ENCODE results near the gene HNF1A.

HNF1A gene

DNA sequence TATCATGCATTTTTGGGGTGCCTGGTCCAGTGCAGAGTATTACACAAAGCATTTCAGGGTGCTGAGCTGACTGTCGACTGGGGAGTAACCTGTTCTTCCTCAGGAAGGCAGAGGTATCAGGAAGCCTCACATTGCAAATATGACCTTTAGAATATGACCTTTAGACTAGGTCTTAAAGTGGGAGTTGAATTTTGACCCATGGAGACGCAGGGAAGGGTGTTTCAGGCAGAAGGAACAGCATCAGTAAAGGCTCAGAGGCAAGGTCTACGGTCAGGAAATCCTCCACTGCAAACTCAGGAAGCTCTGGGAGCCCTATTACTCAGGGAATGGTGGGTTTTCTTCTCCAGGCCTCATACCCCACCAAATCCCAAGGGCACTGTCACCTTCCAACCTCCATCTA, 11.3 kb downstream of the HNF1A start:
- no peak for DNase-seq

DNA sequence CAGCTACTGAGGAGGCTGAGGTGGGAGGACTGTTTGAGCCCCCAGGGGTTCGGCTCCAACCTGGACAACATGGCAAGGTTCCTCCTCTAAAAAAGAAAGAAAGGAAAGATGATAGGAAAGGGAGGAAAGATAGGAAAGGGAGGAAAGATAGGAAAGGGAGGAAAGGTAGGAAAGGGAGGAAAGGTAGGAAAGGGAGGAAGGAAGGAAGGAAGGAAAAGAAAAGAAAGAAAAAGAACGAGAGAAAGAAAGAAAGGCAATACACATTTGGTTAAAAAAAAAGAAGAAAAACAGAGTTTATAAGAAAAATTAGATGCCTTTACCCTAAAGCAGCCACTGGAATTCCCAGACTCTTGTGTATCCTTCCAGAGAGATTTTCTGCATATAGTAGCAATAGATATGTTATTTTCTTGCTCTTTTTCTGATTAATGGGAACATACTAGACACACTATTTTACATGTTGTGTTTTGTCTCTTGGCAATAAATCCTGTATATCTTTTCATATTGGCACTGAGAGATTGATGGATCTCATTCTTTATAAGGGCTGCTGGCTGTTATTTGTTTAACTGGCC, 12.2 kb downstream of the HNF1A start:
- DNase-seq: no peak

DNA sequence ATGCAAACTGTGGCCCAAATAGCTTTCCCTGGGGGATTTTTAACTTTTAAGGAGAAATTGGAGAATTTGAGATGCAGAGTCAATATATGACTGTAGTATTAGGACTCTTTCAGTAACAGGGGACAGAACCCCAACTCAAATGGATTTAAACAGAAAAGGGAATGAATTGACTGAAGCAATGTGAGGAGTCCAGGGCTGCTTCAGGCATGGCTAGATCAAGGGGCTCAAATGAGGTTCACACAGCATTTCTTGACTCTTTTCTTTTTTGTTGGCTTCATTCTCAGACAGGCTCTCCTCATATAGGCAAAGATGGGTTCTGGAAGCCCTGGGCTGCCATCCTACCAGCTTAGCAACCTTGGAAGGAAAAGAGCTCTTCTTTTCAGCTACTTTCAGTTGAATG, 13.6 kb downstream of the HNF1A start:
- DNase-seq: no peak

DNA sequence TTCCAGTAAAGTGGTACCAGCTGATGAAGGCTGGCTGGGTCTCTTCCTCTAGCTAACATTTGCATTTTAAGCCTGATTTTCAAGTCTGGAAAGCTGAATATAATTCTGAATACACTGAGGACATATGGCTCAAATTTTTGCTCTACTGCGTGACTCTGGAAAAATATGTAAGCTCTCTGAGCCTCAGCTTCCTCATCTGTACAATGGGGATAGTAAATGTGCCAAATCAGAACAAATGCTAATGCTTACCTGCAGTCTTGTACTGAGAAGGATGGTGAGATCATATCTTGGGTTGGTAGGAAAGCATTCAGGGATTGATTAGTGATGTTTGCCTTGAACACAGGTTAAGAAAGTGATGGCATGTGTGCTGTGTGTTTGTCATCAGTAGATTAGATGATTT, 14.6 kb downstream of the HNF1A start:
- no peak for DNase-seq

DNA sequence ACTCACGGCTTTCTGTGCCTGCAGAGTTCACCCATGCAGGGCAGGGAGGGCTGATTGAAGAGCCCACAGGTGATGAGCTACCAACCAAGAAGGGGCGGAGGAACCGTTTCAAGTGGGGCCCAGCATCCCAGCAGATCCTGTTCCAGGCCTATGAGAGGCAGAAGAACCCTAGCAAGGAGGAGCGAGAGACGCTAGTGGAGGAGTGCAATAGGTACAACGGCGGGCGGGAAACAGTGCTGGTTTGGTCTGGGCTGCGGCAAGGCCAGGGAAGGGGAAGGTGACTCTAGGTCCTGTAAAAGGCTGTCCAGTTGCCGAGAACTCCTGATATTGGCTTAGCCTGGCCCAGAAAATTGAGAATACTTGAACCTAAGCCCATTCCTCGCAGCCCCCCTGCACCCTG, 15.2 kb downstream of the HNF1A start:
- DNase-seq: no peak

DNA sequence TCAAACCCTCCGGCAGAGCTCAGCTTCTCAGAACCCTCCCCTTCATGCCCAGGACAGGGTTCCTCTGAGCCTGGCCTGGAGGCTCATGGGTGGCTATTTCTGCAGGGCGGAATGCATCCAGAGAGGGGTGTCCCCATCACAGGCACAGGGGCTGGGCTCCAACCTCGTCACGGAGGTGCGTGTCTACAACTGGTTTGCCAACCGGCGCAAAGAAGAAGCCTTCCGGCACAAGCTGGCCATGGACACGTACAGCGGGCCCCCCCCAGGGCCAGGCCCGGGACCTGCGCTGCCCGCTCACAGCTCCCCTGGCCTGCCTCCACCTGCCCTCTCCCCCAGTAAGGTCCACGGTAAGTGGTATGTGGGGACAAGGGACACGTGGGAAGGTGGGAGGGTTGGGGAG, 15.7 kb downstream of the HNF1A start:
- no peak for DNase-seq

DNA sequence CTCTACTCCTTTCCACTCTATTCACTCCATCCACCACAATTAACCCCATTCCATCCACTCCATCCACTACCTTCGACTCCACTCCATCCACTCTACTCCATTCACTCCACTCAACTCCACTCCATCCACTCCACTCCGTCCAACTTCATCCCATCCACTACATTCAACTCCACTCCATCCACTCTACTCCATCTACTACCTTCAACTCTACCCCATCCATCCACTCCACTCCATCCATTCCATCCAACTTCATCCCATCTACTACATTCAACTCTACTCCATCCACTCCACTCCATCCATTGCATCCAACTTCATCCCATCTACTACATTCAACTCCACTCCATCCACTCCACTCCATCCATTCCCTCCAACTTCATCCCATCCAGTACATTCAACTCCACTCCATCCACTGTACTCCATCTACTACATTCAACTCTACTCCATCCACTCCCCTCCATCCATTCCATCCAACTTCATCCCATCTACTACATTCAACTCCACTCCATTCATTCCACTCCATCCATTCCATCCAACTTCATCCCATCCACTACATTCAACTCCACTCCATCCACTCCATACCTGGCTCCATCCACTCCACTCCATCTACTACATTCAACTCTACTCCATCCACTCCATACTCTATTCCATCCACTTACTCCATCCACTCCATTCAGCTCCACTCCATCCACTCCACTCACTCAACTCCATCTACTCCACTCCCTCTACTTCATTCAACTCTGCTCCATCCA, 16.4 kb downstream of the HNF1A start:
- no peak for DNase-seq

DNA sequence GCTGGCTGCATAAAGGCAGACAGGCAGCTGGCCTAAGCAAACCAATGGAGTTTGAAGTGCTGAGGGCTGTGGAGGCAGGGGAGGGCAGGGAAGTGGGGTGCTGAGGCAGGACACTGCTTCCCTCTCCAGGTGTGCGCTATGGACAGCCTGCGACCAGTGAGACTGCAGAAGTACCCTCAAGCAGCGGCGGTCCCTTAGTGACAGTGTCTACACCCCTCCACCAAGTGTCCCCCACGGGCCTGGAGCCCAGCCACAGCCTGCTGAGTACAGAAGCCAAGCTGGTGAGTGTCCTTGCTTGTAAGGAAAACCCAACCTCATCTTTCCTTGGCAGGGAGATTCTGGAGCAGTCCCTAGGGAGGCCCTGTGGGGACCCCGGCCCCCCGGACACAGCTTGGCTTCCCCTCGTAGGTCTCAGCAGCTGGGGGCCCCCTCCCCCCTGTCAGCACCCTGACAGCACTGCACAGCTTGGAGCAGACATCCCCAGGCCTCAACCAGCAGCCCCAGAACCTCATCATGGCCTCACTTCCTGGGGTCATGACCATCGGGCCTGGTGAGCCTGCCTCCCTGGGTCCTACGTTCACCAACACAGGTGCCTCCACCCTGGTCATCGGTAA, 17.9 kb downstream of the HNF1A start:
- no peak for DNase-seq

DNA sequence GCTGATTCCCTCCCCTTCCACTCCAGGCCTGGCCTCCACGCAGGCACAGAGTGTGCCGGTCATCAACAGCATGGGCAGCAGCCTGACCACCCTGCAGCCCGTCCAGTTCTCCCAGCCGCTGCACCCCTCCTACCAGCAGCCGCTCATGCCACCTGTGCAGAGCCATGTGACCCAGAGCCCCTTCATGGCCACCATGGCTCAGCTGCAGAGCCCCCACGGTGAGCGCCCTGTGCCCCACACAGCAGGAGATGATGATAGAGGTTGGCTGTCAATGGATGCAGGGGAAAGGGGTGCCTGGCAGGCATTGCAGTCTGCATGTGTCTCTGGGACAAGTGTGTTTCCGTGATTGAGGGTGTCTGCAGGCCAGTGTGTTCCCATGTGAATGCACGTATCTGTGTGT, 19.1 kb downstream of the HNF1A start:
- DNase-seq: no peak

DNA sequence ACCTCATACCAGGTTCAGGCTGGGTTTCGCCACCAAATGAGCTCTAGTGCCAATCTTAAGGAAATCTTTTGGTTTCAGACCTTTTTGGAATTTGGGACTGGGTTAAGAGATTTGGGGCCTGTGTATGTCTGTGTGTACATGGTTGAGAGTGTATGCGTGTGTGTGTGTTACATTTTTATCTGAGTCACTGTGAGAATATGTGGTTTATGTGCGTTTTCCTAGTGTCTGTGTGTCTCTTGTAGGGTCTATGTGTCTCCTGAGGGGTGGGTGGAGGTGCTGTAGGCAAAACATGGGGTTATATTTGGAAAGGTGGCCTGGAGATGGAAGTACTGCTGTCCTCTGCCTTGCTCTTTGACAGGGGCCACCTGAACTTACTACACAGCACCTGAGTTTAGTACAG, 20.1 kb downstream of the HNF1A start:
- no peak for DNase-seq

DNA sequence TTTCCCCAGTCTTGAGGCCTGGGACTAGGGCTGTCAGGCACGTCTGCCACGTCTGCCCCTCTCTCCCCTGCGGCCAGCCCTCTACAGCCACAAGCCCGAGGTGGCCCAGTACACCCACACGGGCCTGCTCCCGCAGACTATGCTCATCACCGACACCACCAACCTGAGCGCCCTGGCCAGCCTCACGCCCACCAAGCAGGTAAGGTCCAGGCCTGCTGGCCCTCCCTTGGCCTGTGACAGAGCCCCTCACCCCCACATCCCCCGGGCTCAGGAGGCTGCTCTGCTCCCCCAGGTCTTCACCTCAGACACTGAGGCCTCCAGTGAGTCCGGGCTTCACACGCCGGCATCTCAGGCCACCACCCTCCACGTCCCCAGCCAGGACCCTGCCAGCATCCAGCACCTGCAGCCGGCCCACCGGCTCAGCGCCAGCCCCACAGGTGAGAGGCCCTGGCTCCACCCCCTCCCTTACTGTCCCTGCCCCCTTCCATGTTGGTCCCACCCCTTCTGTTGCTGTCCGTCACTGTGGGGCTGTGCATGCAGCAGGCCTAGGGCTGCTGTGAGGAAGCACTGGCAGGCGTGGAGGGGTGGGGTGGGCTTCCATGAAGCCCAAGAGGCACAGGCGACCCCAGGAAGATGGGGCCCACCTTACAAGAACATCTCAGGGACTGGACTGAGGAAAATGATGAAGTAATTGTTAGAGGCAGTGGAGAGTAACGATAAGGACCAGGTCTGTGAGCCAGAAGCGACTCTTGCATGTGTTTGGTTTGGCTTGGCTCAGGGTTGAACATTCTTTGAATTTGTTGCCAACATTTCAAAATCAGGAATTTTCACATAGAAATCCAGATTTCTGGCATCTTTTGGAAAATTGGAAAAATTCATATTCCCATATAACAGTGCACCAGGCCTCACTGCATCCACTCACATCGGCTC, 21.1 kb downstream of the HNF1A start:
- DNase-seq: no peak

DNA sequence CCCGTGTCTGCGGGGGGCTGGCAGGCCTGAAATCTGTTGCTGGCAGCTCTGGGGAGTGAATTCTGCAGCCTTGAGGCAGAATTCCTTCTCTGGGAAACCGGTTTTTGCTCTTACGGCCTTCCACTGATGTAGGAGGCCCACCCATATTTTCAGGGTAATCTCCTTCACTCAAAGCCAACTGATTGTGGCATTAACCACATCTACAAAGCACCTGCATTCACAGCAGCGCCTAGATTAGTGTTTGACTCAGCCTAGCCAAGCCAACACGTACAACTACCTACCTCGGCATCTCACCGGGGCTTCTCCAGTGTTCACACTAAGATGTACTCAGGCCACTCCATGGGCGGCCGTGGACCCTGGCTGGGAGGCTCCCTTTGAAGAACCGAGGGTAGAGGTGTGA, 22.2 kb downstream of the HNF1A start:
- no peak for DNase-seq

DNA sequence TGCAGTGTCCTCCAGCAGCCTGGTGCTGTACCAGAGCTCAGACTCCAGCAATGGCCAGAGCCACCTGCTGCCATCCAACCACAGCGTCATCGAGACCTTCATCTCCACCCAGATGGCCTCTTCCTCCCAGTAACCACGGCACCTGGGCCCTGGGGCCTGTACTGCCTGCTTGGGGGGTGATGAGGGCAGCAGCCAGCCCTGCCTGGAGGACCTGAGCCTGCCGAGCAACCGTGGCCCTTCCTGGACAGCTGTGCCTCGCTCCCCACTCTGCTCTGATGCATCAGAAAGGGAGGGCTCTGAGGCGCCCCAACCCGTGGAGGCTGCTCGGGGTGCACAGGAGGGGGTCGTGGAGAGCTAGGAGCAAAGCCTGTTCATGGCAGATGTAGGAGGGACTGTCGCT, 22.7 kb downstream of the HNF1A start:
- DNase-seq: no peak

DNA sequence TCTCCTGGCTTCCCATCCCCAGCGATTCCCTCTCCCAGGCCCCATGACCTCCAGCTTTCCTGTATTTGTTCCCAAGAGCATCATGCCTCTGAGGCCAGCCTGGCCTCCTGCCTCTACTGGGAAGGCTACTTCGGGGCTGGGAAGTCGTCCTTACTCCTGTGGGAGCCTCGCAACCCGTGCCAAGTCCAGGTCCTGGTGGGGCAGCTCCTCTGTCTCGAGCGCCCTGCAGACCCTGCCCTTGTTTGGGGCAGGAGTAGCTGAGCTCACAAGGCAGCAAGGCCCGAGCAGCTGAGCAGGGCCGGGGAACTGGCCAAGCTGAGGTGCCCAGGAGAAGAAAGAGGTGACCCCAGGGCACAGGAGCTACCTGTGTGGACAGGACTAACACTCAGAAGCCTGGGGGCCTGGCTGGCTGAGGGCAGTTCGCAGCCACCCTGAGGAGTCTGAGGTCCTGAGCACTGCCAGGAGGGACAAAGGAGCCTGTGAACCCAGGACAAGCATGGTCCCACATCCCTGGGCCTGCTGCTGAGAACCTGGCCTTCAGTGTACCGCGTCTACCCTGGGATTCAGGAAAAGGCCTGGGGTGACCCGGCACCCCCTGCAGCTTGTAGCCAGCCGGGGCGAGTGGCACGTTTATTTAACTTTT, 23.6 kb downstream of the HNF1A start:
- no peak for DNase-seq

DNA sequence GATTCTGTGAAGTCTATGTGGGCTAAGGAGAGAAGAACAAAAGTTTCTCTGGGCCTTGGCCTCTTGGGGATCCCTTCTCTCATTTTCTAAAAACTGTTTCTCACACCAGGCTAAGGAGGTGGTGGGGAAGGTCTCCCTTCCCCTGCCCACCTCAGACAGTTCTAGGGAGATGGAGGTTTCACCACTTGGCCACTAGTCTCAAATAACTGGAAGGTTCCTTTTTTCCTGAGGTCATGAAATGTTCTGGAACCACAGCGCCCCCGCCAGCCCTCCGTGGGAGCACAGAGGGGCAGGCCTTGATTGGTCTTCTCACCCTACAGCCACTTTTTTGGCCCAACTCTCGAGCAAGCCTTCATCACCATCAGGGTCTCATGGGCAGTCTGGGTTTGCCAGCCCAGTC, 25.3 kb downstream of the HNF1A start:
- no peak for DNase-seq

DNA sequence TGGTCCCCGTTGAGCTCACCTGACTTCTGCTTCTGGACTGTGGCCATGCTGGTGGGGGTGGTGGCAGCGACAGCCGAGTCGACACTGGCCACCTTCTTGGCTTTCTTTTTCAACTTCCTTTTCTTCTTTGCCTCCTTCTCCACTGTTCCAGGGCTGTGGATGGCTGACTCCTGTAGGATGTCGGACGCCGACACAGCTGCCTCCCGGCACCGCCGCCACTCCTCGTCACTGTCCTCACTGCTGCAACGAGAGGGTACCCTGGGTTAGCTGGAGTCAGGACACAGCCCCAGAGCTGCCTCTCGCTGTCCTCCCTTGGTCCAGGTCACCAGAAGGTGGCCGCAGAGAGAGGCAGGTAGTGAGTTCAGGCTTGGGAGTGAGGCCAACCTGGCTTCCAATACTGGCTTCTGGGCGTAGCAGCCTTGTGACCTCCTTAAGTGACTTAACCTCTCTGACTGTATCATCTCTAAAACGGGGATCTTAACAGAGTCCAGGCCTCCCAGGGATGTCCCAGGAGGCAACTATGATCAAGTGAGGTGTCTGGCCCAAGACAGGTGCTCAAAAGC, 26.0 kb downstream of the HNF1A start:
- no peak for DNase-seq

DNA sequence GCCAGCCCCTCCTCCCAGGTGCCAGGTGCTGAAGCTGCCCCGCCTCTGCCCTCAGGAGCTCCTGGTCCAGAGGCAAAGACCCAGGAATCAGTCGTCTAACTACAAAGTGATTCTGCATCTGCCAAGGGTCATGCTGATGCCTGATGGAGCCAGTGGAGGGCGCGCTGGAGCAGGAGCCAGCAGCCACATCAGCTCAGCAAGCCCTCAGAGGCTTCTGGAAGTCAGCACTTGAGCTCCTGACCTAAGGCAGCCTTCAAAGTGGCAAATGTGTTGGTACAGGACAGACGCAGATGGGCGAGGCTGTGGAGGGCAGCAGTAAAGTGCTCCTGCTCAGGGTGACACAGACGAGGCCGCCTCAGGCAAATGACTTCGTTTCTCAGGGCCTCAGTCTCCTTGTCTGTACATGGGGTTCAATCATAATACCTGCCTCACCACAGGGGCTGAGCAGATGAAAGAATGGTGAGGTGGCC, 27.0 kb downstream of the HNF1A start:
- no peak for DNase-seq

DNA sequence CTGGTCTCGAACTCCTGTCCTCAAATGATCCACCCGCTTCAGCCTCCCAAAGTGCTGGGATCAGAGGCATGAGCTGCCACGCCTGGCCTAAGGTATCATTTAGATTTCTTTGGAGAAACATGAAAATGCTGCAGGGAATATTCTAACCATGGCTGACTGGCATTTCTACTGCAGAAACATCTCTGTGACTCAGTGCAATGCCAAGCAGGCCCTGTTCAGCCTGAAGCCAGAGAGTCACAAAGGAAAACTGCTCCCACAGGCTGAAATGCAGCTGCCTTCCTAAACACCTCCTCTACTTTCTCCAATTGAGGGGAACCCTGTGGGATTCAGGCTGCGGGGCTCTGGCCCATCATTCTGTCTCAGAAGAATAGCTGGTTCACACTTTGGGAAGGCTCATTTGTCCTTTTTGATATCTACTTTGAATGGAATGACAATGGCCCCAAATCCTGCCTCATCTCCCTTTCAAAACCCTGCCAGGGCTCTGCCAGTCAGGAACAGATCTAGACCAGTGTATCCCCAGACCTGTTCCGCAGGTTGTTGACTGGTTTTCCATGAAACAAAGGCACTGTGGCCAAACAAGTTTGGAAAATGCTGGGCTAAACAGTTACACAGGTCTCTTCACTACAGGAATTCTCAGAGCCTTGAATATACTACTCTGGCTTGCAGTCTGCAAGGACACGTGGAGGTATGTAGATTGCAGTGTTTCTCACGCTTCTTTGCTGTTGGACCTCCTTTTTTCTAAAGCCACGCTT, 30.2 kb downstream of the HNF1A start:
- no peak for DNase-seq

DNA sequence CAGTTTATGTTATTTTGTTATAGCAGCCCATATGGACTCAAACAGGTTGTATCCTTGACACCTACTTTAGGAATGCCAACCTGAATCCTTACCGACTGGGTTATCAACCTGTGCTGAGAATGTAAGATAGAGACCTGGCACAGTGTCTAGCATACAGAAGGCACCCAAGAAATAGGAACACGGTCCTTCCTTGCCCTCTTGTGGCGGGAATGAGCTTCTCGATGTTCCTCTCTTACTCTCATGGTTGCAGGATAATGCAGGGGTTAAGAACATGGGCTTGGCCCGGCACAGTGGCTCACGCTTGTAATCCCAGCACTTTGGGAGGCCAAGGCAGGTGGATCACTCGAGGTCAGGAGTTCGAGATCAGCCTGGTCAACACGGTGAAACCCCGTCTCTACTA, 31.4 kb downstream of the HNF1A start:
- DNase-seq: peak; percentile 46

DNA sequence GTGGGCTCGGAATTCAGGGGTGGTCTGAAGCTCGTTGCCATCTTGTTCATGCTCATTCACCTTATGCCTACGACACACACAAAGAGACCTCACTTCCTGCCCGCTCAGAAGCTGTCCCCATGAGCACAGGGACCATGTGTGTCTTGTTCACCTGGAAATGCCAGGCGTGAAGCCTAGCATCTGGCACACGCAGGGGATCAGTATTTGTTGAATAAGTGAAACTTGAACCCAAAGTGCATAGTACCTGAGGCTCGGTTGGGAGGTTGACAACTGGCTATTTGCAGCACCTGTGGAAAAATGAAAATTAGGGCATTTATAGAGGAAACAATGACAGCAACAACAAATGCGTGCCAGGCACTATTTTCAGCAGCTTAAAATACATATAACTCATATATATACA, 32.5 kb downstream of the HNF1A start:
- DNase-seq: no peak

DNA sequence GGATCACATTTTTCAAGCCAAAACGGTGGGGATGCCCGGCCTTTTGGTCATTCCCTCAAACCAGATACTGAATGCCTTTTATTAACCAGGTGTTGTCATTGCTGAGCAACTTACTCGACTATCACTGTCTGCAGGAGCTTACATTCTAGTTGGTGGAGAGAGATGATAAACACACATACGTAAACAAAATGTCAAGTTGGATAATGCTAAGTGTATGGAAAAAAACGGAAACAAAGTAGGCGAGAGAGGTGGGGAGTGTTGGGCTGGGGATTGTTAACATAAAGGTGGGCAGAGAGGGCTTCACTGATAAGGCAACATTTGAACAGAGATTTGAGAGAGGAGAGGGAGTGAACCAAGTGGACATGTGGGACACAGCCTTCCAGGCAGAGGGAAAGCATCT, 33.5 kb downstream of the HNF1A start:
- no peak for DNase-seq

DNA sequence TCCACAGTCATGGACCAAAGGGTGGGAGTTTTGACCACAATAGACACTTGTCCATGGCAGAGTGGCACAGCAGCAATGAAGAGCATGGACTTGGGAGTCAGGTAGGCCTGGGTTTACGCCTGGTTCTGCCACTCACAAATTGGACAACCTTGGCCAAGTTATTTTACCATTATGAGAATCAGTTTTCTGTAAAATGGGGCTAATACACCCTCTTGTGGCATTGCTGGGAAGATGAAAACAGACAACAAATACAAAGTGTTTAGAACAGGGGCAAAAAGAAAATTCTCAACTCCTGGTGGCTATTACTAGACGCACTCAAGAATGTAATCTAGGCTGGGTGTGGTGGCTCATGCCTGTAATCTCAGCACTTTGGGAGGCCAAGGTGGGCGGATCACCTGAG, 35.4 kb downstream of the HNF1A start:
- no peak for DNase-seq
